Measurements from ENCODE around the gene TMA16.

DNA sequence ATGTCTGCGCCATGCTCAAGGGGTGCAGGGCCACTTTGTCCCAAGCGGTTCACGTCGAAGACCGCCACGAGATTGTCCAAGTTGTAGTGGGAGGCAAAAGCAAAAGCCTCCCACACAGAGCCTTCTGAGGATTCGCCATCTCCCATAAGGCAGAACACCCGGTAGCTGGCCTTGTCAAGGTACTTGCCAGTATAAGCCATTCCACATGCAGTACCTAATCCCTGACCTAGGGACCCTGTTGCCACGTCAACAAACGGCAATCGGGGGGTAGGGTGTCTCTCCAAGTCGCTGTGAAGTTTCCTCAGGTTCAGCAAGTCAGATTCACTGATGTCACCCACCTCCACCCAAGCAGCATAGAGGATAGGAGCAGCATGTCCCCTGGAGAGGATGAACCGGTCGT, 21.4 kb upstream of the TMA16 start:
- TF ChIP-seq, protein P1, sequence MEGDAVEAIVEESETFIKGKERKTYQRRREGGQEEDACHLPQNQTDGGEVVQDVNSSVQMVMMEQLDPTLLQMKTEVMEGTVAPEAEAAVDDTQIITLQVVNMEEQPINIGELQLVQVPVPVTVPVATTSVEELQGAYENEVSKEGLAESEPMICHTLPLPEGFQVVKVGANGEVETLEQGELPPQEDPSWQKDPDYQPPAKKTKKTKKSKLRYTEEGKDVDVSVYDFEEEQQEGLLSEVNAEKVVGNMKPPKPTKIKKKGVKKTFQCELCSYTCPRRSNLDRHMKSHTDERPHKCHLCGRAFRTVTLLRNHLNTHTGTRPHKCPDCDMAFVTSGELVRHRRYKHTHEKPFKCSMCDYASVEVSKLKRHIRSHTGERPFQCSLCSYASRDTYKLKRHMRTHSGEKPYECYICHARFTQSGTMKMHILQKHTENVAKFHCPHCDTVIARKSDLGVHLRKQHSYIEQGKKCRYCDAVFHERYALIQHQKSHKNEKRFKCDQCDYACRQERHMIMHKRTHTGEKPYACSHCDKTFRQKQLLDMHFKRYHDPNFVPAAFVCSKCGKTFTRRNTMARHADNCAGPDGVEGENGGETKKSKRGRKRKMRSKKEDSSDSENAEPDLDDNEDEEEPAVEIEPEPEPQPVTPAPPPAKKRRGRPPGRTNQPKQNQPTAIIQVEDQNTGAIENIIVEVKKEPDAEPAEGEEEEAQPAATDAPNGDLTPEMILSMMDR (IDR thresholded peaks at IDR 0.05; ENCODE audit: poor library complexity, severe bottlenecking), result no peak
- TF ChIP-seq MXI1 (conservative IDR thresholded peaks at IDR 0.05; ENCODE audit: poor library complexity, severe bottlenecking), result no peak
- no peak for TF ChIP-seq EP300 (conservative IDR thresholded peaks at IDR 0.05; ENCODE audit: poor library complexity, severe bottlenecking)
